LoVo (cell line): Measurements from ENCODE around the gene EYA2.
"Not testable (repeated sequence)": the region's sequence is repeated elsewhere in the genome, so short reads cannot be mapped to it uniquely, and the experiment has no call there.

Experiments
- DNase-seq: peaks from one replicate; pipeline ENCODE4 v3.0.0-alpha.2; 2016; ENCODE audit warnings: low spot score

The EYA2 gene

DNA sequence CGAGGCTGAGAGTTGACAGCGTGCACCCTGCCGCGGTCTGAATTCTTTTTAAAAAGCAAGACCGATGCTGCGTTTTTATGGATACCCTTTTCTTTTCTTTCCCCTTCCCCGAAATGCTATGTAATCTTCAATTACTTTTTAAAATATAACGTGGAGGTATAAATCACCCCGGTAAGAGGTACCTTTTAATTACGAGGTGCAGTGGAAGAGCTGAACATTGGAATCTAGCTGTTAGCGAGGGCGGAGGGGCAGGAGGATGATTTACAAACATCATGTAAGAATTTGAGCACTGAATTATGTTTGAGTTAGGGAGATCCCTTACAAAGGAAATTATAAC, 1.2 kb downstream of the EYA2 start:
- no peak for DNase-seq

DNA sequence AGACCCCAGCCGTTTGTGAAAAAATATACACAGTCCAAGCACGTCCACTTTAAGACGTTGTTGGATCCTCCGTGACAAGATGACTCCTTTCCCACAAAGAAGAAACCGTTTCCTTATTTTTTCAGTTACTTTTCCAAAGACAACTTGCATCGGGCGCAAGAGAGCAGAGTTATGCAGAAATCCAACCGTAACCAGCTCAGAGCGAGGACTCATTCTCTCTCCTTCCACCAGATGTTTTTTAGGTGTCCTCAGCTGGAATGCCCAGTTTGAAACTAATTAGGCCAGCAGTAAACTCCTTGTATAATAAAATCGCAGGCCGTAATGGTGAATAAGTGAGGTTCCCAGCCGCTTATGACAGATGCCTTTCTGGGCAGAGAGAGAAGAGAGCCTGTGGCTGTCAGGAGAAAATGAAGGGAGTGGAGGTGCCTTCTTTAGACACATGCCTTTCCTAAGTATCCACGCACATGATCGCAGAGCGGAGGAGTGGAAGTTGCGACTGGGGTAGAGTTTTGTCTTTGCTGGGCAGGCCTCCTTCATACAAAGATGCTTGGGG, 2.8 kb downstream of the EYA2 start:
- DNase-seq, result no peak

DNA sequence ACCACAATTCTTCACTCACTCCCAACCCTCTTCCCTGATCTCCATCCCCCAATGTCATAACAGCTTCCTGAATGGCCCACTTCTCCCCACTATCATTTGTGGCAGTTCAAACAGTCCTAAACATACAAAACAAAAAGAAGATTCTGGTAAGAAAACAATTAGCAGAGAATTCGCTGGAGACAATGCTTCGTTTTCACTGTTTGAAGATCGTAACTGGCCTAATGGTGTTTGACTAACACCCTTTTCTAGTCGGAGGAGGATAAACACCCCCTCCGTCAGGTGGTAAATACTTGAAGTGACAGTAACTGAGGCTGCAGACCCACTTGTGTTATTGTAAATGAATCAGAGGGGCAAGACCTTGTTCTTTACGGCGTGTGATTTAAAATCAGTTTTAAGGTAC, 3.8 kb downstream of the EYA2 start:
- no peak for DNase-seq

DNA sequence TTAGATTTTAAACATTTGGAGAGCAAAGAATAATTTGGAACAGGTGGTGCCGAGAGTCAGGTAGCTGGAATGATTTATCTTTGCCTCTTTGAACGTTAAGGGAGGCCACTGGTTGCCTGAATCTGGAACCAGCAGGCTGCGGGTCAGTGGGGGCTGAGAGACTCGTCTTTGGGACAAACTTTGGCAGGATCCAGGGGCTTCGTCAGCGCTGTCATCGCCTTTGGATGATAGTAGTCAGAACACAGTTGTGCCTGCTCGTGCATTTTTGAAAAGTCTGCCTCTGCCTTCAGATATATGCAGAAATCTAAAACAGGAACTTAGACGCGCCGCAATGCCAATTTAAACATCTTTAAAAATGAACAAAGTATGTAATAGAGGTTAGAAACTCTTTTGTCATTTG, 5.0 kb downstream of the EYA2 start:
- no peak for DNase-seq

DNA sequence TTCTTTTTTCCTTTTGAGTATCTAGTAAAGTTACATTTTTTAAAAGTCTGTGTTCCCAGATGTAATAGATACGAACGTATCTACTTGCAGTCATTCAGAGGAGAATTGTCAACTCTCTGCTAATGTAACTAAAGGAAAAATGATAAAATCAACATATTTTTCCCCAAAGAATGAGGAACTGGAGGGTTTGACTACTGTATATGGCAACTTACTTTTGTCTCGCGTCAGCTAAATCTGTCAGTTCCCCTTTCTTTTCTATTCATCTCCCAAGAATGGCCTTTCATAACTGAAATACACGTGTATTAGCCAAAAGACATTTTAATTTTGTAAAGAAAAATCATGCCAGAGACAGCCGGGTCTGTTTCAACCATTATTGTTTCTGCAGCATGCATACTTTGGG, 5.4 kb downstream of the EYA2 start:
- DNase-seq, result no peak

DNA sequence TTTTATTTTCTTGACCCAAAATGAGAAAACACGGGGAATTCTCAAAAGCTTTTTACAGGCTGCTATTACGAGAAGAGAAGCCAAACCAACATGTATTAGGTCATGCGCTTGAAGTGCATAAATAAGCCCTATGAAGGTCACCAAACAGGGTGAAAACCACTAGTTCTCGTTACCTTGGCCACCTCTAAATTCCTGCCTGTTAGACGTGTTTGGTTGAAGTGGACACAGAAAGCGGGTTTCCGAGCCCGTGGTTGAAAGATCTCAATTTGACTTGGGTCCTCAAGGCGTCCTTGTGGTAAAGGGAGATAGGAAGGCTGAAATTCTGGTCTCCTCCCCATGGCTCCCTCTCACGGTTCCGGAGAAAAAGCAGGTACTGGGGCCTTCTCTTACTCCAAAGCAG, 6.2 kb downstream of the EYA2 start:
- DNase-seq, result no peak

DNA sequence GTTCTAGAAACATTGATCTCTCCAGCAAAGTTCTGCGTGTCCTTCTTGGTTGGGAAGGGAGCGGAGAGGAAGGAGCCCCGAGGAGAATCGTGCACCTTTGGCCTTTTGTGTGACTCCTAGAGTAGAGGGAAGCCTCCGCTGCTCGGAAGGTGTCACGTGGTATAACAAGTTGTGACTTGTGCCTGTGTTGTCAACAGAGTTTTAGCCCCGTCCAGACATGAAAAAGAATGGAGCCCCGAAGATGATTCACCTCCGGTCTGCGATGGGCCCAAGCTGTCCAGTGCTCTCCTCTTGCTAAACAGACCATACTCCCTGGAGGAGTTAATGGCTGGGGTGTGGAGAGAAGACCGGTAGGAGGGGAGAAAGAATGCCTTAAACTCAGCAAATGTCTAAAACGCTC, 7.0 kb downstream of the EYA2 start:
- no peak for DNase-seq

DNA sequence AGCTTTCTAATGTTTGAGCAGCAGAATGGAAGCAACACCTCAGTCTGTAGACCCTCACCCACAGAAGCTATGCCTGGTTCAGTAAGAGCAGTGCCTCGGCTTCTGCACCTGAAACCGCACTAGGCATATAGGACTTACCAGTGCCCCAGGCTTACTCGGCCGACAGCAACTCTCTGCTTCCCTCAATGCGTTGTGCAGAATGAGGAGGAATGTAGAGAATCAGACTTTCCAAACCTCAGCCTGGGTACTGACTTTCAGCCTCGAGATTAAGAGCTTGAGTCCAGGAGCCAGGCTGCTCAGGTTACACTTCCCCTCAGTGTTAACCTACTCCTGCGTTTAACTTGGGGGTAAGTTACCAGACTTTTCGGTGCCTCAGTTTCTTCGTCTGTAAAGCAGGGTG, 8.6 kb downstream of the EYA2 start:
- no peak for DNase-seq

DNA sequence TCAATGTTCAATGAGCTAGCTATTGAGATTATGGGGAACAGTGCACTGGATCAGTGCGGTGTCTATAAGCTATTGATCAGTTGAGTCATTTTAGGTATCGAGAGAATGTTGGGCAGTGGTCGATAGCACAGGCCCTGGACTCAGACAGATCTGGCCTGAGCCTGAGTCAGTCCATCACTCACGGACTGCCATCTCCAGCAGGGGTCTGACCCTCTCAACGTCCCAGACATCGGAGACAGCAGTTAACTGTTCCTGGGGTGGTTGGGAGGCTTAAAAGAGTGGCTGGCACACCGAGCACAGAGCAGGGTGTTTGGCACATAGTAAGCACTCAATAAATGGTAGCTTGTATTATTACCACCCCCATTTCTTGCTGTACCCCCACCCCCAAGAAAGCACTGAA, 9.3 kb downstream of the EYA2 start:
- DNase-seq, result no peak

DNA sequence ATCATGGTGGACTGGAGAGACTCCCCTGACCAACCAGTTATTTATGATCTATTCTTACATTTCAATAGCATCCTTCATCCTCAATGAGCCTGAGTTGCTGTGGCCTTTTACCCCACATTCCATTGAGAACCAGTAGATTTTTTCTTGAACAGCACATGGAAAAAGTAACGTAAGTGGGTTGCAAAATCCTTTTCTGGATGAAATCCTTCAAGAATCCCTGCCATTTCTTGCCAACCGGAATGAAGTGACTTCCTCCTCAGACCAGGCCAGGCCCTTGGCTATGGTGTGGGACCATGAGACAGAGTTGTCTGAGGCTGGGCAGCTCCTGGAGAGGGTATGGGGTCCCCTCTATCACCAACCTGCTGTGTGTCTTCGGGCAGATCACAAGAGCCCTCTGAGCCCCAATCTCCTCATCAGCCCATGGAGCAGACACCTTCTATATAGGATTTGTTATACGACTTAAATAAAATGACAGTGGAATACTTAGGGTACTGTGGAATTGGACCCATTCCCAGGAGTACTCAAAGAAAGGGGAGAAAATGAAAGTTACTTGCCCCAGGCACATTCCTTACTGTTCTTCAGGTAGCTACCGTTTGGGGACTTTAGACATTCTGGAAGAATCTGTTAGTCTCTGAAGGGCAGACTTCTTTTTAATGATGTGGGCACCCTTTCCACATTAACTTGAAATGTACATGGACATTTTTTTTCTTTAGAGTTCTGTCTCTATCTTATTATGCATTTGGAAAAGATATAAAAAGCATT, 10.9 kb downstream of the EYA2 start:
- DNase-seq, result no peak

DNA sequence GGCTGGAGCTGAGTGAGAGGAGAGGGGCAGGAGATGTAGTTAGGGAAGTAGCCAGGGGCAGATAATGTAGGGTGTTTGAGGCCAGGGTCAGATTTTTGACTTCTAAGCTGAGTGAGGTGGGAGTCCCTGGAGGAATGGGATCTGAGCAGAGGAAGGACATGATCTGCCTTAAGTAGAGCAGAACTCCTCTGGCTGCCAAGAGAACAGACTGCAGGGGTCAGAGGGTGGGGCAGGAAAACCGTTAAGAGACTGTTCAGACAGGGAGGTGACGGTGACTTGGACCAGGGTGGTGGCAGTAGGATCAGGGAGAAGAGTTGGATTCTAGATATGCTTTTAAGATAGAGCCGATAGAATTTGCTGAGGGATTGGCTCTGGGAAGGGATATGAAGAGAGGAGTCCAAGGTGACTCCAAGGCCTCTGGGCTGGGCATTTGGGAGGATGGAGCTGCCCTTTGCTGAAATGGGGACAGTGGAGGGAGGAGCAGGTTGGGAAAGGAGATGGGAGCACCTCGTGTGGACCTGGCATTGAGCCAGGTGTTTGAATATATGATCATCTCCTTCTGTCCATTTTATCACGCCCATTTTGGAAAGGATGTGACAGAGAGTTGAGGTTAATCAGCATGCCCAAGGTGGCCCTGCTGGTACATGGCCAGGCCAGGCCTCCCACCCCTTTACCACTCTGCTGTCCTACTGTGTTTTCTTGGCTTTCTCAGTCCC, 18.8 kb downstream of the EYA2 start:
- no peak for DNase-seq

DNA sequence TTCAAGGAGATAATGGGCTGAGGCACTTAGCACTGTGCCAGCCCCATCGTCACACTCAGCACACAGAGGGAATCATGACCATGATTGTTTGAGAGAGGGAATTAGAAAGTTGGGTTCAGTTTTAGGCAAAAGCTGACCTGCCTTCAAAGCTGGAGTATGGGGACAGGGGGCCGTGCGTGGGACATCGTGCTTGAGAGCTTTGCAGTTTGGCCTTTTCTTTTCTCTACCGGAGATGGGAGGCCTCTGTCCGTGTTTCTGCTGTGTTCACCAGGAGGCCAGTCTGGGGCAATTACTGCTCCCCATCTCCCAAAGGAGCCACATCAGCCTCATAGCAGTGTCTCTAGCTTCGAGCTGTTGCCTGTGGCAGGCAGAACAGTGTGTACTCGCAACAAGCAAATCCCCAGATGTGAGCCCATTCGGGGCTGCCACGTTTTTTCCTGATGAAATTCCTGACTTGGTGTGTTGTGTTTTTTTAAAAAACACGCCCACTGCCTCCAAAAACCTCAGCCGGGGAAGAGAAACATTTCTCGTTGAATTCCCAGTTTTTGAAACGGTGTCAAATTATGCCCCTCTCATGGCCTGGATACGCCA, 20.2 kb downstream of the EYA2 start:
- no peak for DNase-seq

DNA sequence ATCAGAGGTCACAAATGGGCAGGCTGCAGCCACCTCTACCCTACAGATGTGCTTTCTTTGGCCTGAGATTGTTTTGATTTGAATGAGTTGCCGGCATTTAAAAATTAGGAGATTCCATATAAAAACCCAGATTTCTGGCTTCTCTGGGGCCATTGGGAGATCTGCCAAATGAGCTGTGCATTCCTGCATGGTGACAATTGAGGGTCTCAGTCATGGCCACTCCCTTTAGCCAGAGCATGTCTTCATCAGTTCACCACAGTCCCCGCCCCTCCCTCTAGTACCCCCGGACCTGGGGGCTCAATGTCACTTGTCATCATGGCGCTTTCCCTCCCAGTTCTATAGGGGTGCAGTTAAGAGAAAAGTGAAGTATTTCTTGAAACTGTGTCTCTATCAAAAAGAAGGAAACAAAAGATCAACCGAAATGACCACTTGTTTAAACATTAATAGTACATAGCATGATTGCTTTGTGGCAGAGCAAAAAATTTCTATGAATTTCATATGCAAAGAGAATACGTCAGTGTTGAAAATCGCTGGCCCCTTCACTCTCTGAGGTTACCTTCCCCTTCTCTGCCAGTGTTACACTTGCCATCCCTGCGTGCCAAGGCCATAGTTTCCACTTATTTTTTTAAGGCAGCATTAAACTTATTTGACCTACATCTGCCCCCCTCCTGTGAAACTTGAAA, 21.1 kb downstream of the EYA2 start:
- DNase-seq, result no peak

DNA sequence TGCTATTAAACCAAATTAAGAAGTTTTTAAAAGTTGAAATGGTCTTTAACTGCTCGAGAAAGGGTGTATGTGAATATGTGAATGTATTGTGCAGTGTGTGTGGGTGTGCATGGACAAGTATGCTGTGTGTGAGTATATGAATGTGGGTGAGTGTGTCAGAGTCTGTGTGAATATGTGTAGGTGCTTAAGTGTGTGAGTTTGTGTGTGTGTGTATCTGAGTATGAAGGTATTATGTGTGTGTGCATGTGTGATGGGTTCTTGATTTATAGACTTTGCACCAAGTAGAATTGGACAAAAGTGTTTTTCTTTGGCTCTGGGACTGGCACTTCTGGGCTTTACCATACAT, 21.6 kb downstream of the EYA2 start:
- DNase-seq, result no peak

DNA sequence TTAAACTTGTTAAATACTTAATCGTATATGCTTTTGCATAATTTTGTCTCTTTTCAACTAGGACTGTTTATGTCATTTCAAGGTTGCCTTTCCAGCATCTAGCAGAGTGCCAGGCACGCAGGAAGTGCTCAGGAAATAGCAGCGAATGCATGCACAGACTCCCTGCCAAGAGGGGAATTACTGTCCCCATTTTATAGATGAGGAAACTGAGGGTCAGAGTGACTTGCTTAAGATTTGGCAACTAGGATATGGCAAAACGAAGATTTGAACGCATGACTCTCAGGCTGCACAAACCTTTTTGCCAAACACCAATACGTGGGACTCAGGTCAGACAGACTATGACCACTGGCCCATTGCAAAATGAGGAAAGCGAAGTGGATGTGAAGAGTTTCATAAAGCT, 22.5 kb downstream of the EYA2 start:
- no peak for DNase-seq

DNA sequence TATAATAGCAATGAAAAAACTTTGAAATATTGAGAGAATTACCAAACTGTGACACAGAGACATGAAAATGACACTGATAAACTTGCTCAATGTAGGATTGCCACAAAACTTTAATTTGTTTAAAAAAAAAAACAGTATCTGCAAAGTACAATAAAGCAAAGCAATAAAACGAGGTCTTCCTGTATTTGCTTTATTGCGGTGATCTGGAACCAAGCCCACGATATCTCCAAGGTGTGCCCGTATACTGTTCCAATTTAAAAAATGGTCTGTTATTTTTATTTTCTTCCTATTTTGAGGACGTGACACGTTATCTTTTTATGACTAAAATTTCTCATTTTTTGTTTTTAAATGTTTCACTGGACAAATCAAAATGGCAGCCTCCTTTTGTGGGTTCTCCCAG, 25.5 kb downstream of the EYA2 start:
- no peak for DNase-seq

DNA sequence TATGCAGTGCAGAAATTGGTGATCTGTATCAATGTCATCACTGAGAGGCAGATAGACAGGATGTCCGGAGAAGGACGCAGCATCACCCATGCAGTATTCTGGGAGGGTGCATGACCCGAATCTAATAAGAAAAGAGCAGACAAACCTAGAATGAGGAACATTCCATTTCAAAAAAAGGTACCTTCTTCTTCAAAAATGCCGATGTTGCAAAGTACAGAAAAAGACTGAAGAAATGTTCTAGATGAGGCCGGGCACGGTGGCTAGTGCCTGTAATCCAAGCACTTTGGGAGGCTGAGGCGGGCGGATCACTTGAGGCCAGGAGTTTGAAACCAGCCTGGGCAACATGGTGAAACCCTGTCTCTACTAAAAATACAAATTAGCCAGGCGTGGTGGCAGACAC, 28.2 kb downstream of the EYA2 start:
- not testable (repeated sequence) for DNase-seq

DNA sequence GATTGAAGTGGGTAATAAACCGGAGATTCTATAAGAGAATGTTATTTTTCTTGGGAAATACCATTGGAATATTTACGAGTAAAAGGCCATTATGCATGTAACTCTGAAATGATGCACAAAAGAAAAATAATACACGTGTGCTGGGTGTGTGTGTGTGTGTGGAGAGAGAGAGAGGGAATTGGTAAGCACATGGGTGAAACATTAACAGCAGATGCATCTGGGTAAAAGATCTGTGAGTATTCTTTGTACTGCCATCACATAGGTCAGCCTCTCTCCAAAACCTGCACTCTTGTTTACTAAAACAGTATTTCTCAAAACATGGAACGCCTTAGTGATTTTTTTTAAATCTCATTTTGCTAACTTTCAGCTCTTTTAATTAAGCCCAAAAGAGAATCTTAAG, 28.9 kb downstream of the EYA2 start:
- no peak for DNase-seq

DNA sequence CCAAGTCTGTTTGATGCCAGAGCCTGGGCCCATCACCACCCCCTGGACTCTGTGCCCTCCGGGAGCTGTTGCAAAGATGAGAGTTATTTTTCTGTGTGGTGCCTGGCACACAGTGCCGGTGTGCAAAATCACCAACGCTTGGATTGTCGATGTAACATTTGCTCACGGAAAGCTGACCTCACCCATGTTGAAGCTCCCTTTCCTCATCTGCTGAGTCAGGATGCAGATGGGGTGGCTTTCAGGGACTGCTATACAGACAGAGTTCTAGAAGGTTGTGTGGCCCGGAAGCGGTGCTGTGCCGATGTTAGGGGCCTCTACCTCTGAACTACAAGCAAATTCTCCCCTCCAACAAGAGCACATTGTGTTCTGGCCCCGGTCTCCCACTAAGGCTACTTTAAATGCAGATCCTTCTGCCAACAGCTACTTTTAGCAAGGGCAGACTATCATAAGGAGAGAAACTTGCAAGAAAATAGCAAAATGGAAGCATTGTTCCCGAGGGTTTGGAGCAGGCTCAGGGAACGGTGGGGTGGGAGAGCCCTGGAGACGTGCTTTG, 34.0 kb downstream of the EYA2 start:
- DNase-seq, result no peak

DNA sequence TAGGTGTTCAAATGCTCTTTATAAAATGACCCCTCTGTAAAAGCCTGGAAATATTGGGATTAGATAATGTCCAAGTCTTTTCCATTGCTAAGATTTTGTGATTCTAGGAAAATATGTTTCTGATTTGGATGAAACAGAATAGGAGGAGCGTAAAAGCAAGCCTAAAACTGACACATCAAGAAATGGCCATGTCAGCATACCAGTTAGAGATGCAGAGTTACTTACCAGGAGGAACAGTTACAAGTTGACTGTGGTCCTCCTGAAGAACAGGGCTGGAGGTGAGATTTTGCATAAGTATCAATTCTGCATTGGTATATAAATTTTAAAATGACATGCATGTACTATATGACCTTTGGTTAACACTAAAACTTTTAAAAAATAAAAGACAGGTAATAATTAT, 35.3 kb downstream of the EYA2 start:
- no peak for DNase-seq

DNA sequence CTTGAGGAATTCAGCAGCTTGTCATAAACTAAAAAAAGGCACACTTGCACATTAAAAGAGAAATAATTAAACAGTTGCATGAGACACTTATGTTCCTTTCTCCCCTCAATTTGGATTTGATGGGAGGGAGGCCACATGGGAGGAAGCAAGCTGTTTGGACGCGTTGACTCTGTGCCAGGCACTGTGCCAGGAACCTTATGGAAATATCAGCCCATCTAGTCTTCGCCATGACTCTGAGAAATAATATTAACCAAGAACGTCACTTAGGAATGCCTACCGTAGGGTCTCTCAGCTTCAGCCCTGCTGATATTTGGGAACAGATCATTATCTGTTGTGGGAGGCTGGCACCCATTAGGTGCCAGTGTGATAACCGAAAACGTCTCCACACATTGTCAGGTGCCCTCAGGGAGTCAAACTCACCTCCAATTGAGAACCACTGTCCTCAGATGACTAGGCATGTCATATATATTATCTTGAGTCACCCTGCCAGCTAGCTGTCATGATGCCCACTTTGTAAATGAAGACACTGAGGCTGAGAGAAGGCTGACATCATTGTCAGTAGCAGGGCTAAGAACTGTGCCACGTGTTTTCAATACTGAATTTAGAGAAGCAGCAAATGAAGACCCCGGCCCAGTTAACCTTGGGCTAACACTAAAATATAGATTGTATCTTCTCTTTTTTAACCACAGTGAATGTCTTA, 36.1 kb downstream of the EYA2 start:
- no peak for DNase-seq

DNA sequence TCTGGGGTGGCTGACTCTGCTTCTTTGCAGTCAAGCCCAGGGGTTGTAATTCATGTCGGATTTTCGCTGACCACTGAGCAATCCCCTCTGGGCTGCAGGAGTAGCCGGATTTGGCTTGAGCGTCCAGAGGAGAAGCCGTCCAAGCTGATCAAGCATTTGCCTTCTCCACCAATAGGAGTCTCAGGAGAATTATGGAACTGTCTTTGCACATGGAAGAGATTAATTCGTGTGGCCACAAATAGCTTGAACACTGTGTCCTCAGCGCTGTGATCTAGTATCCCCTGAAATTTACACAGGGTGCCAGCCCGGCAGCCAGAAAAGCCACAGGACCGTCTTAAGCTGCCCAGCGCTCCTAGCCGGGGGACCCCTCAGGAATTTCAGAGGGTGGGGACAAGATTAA, 37.1 kb downstream of the EYA2 start:
- no peak for DNase-seq
